Stimulated activated CD4-positive, alpha-beta T cell treated with anti-CD3 and anti-CD28 coated beads, Interleukin-2, amount 100 ng/mL, for 48 hours (primary cell): ENCODE measurements around the gene CAB39.
A peak's percentile ranks its signal among the peaks of the same experiment; 100 is the strongest.

Source experiments
- DNase-seq, 2 donors: peaks; one replicate each; pipeline ENCODE4 v3.0.0-alpha.2; 2020

CAB39 gene

GRCh38 chr2:230788554-230789175 lies 76.0 kb downstream of the CAB39 start:
- DNase-seq, result no peak

GRCh38 chr2:230790981-230791380 lies 78.3 kb downstream of the CAB39 start:
- no peak for DNase-seq

GRCh38 chr2:230793572-230794359 lies 81.1 kb downstream of the CAB39 start:
- peak; percentile 50 to 53 for DNase-seq

- peak in 1 of 2 donors; percentile 20 for DNase-seq
Observed at GRCh38 chr2:230794497-230794896, 81.9 kb downstream of the CAB39 start.

- DNase-seq, result no peak
Observed at GRCh38 chr2:230795856-230796255, 83.2 kb downstream of the CAB39 start.

GRCh38 chr2:230796280-230796862 lies 83.7 kb downstream of the CAB39 start:
- DNase-seq, result no peak

- peak in 1 of 2 donors; percentile 13 for DNase-seq
Observed at GRCh38 chr2:230797515-230798495, 85.2 kb downstream of the CAB39 start.

GRCh38 chr2:230798769-230799399 lies 86.2 kb downstream of the CAB39 start:
- DNase-seq, result peak; percentile 34 to 37

- DNase-seq, result no peak
Observed at GRCh38 chr2:230805353-230806017, 92.8 kb downstream of the CAB39 start.

GRCh38 chr2:230807729-230808128 lies 95.1 kb downstream of the CAB39 start:
- DNase-seq, result no peak

GRCh38 chr2:230809015-230809414 lies 96.4 kb downstream of the CAB39 start:
- DNase-seq, result no peak

GRCh38 chr2:230809677-230810251 lies 97.1 kb downstream of the CAB39 start:
- DNase-seq, result no peak

- DNase-seq, result no peak
Observed at GRCh38 chr2:230811508-230811907, 98.9 kb downstream of the CAB39 start.

- no peak for DNase-seq
Observed at GRCh38 chr2:230812033-230812432, 99.4 kb downstream of the CAB39 start.

GRCh38 chr2:230814616-230815015 lies 102.0 kb downstream of the CAB39 start:
- no peak for DNase-seq

GRCh38 chr2:230815088-230815487 lies 102.4 kb downstream of the CAB39 start:
- no peak for DNase-seq

GRCh38 chr2:230816735-230817134 lies 104.1 kb downstream of the CAB39 start:
- DNase-seq, result no peak

- DNase-seq, result no peak
Observed at GRCh38 chr2:230819433-230819832, 106.8 kb downstream of the CAB39 start.

GRCh38 chr2:230821261-230821990 lies 108.8 kb downstream of the CAB39 start:
- DNase-seq, result no peak

- no peak for DNase-seq
Observed at GRCh38 chr2:230821991-230822520, 109.4 kb downstream of the CAB39 start.
